HG02623 (cell line): ENCODE measurements around the gene CCDC91.
"Not testable (repeated sequence)": the region's sequence is repeated elsewhere in the genome, so short reads cannot be mapped to it uniquely, and the experiment has no call there.

Experiments
- ATAC-seq: cut with Tn5 transposase; IDR thresholded peaks from one replicate; pipeline ENCODE4 v1.9.1; 2021; ENCODE audit warnings: moderate library complexity; ENCODE audit not compliant: unreplicated experiment

Gene CCDC91

GRCh38 chr12:28178775-28179174 lies 11.5 kb upstream of the CCDC91 start:
- no peak for ATAC-seq

- no peak for ATAC-seq
Measured at GRCh38 chr12:28180786-28181185, 9.5 kb upstream of the CCDC91 start.

GRCh38 chr12:28184375-28184774 lies 5.9 kb upstream of the CCDC91 start:
- ATAC-seq, result no peak

- ATAC-seq, result no peak
Measured at GRCh38 chr12:28186500-28186899, 3.8 kb upstream of the CCDC91 start.

GRCh38 chr12:28189784-28190320 lies 404 bp upstream of the CCDC91 start:
- ATAC-seq, result no peak

- ATAC-seq, result peak; percentile 6
Measured at GRCh38 chr12:28191051-28192048, 1.1 kb downstream of the CCDC91 start.

GRCh38 chr12:28192125-28192524 lies 1.9 kb downstream of the CCDC91 start:
- ATAC-seq, result no peak

- ATAC-seq, result not testable (repeated sequence)
Measured at GRCh38 chr12:28194621-28195020, 4.4 kb downstream of the CCDC91 start.

GRCh38 chr12:28201136-28201535 lies 10.9 kb downstream of the CCDC91 start:
- ATAC-seq, result not testable (repeated sequence)

GRCh38 chr12:28202374-28203130 lies 12.3 kb downstream of the CCDC91 start:
- ATAC-seq, result no peak

GRCh38 chr12:28209782-28210181 lies 19.5 kb downstream of the CCDC91 start:
- no peak for ATAC-seq

GRCh38 chr12:28212182-28212581 lies 21.9 kb downstream of the CCDC91 start:
- ATAC-seq, result no peak

- ATAC-seq, result no peak
Measured at GRCh38 chr12:28215021-28215420, 24.8 kb downstream of the CCDC91 start.

GRCh38 chr12:28216016-28216415 lies 25.8 kb downstream of the CCDC91 start:
- ATAC-seq, result no peak

- no peak for ATAC-seq
Measured at GRCh38 chr12:28217805-28218204, 27.5 kb downstream of the CCDC91 start.

GRCh38 chr12:28218875-28219274 lies 28.6 kb downstream of the CCDC91 start:
- no peak for ATAC-seq

GRCh38 chr12:28219827-28220226 lies 29.6 kb downstream of the CCDC91 start:
- no peak for ATAC-seq

- ATAC-seq, result no peak
Measured at GRCh38 chr12:28222081-28222700, 31.9 kb downstream of the CCDC91 start.

- ATAC-seq, result peak; percentile 91
Measured at GRCh38 chr12:28223025-28223554, 32.8 kb downstream of the CCDC91 start.

- ATAC-seq, result no peak
Measured at GRCh38 chr12:28223858-28224257, 33.6 kb downstream of the CCDC91 start.

- ATAC-seq, result no peak
Measured at GRCh38 chr12:28226705-28227104, 36.4 kb downstream of the CCDC91 start.
